ENCODE data around the gene HOXB3.

HOXB3 gene

DNA sequence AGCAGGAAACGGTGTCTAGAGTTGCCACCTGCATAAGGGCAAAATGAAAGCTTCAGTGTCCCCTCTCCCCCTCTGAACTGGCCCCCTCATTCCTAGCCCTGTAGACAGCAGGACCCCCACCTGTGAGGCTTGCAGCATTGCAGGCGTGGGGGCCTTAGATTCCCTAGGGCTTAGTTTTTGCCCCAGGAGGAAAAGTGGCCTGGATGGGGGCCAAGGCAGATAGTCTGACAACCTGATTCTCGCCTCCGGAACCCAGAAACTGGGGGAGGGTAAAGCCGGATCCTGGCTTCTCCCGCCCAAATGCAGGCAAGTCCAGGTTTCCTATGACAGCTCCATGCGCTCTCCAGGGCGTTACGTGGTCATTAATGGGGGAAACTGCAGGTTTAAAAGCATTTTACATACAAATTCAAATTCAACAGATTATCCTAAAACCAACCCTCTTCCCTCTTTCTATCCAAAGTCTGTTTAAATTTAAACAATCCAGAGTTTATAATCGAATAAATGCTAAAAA is 15.4 kb upstream of the HOXB3 start:
- H3K4me3 ChIP-seq (ENCODE audit: low read length), result no peak overlapping the region
- no peak for DNase-seq (ENCODE audit: low read depth)
- TF ChIP-seq, protein P1, sequence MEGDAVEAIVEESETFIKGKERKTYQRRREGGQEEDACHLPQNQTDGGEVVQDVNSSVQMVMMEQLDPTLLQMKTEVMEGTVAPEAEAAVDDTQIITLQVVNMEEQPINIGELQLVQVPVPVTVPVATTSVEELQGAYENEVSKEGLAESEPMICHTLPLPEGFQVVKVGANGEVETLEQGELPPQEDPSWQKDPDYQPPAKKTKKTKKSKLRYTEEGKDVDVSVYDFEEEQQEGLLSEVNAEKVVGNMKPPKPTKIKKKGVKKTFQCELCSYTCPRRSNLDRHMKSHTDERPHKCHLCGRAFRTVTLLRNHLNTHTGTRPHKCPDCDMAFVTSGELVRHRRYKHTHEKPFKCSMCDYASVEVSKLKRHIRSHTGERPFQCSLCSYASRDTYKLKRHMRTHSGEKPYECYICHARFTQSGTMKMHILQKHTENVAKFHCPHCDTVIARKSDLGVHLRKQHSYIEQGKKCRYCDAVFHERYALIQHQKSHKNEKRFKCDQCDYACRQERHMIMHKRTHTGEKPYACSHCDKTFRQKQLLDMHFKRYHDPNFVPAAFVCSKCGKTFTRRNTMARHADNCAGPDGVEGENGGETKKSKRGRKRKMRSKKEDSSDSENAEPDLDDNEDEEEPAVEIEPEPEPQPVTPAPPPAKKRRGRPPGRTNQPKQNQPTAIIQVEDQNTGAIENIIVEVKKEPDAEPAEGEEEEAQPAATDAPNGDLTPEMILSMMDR (IDR thresholded peaks at IDR 0.05; ENCODE audit: insufficient read depth, low read depth, low read length, missing control alignments), result no peak

DNA sequence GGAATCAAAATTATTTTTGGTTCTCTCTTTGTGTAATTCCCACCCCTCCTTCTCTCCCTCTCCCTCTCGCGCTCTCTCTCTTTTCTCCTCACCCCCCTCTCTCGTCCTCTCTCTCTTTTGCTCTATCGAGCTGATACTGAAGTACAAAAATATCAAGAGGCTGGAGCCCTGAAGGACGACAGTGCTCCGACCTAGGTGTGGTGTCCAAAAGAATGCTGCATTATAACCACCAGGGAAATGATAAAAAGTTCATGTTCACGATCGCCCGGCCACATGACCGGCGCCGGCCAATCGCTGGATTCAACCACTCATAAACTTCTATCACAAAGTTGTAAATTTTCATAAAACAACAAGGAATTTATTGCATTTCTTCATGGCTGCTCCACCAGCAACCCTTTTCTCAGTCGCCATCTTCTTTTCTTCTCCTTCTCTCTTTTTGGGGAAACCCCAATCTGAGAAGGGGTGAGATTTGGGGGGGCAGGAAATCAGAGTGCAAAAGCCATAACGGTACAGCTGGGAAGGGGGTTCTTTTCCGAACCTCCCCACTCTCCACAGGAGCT is 14.8 kb upstream of the HOXB3 start, which contains the start of gene HOXB6:
HOXB6 (minus strand) TSS at position 217 of the 560 bp plus-strand sequence. CDS start 6,836 bp downstream, outside the sequence.
- no peak for DNase-seq (ENCODE audit: low read depth)
- TF ChIP-seq, protein P1 (IDR thresholded peaks at IDR 0.05; ENCODE audit: insufficient read depth, low read depth, low read length, missing control alignments), result no peak
- no peak within 1 kb of the TSS for H3K4me3 ChIP-seq (ENCODE audit: low read length)

DNA sequence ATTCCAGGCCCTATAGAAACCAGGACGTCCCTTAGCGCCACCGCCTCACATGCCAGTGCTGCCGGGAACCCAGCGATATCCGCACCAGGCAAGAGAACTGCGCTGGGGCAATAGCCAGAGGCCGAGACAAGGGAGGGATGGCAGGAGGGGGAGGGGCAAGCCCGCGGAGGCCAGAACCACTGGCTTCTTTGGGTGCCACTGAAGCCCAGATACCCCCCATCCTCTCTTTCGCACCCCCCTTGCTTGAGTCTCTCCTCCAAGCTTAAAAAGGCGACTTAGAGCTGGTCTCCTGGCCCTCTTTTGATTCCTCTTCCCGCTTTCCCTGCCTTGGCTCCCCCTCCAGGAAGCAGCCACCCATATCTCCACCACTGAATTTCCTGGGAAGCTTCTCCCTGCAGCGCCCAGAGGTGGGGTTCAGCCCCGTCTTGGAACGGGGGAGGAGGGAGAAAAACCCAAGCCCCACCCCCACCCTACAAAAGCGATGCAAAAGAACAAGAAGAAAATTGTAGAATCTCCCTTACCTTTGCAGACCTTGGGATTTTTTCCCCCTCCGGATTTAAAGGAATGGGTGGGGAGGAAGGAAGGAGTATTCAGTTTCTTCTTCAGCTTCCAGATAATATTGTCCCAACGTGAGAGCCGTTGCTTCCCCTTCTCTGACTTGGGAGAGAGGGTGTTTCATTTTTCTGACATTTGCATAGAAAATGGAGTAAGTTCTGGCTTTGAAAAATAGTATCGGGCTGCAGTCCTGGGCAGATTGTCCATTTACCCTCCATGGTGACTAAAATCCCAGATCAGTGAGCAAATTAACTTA is 14.1 kb upstream of the HOXB3 start:
- TF ChIP-seq, protein P1 (IDR thresholded peaks at IDR 0.05; ENCODE audit: insufficient read depth, low read depth, low read length, missing control alignments), result no peak
- H3K4me3 ChIP-seq (ENCODE audit: low read length), result no peak overlapping the region
- no peak for DNase-seq (ENCODE audit: low read depth)

DNA sequence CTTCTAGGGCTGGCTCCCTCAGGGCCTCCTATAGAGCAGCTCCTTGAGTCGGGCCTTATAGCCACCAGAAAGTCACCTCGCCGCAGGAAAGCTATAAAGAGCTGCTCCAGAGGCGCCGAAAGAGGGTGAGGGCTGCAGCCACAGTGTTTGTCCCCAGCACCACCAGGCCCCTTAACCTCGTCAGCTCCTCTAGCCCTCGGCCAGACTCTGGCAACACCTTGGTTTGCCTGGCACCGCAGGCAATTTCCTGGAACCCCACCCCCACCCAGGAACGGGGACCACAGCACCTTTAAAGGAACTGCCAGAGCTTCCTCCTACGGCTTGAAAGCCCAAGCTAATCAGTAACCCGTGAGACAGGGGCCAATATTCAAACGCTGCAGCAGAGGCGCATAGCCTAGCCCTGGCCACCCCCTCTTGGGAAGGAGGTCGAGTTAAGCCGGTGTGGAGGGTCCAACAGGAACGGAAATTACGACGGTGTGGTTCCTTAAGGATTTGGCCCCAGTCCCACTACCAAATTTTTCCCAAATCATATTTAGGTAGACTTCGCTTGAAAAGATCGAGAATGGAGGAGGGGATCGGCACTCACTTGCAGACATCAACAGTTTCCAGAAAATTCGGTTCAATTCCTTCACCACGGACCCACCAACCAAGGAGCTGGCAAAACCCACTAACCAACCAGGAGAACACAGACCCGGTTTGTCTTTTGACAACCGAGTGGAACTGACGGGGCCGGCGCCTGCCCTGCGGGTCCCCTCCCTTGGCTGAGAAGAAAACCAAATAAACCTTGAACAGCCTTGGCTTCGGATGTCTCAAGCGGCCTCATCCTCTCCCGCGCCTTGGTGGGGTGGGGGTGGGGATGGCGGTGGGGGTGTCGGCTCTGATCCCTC is 11.7 kb upstream of the HOXB3 start:
- TF ChIP-seq, protein P1 (IDR thresholded peaks at IDR 0.05; ENCODE audit: insufficient read depth, low read depth, low read length, missing control alignments), result no peak
- no peak overlapping the region for H3K4me3 ChIP-seq (ENCODE audit: low read length)

DNA sequence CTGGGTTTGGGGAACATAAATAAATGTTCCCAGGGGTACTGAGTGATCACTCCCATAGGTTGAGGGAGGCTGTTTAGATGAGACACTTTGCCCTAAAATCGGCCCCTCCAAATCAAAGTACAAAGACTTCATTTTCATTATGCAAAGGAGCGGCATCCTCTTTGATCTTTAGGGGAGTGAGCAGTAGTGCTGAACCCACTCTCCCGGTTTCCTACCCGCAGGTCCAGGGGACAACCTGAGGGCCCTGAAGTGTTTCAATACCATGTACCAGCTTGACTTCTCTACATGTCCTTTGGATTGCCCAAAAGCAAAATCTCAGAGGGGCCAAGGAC is 11.1 kb upstream of the HOXB3 start:
- H3K4me3 ChIP-seq (ENCODE audit: low read length), result no peak overlapping the region
- DNase-seq (ENCODE audit: low read depth), result no peak

More for the DNA sequence above, 11.7 kb upstream of the HOXB3 start:
- DNase-seq (ENCODE audit: low read depth), result no peak

More for the DNA sequence above, 11.1 kb upstream of the HOXB3 start:
- TF ChIP-seq, protein P1 (IDR thresholded peaks at IDR 0.05; ENCODE audit: insufficient read depth, low read depth, low read length, missing control alignments), result no peak

All from epithelial cell of esophagus (primary cell).